ENCODE measurements around the gene CAPZB. TPM values are rescaled to one million over a fixed set of nuclear protein-coding genes. Genes with fewer than 3 reads are reported as not detected.

The CAPZB gene
- total and polyA plus RNA-seq, 2 experiments from 2014 or later = 229 to 494 TPM

DNA sequence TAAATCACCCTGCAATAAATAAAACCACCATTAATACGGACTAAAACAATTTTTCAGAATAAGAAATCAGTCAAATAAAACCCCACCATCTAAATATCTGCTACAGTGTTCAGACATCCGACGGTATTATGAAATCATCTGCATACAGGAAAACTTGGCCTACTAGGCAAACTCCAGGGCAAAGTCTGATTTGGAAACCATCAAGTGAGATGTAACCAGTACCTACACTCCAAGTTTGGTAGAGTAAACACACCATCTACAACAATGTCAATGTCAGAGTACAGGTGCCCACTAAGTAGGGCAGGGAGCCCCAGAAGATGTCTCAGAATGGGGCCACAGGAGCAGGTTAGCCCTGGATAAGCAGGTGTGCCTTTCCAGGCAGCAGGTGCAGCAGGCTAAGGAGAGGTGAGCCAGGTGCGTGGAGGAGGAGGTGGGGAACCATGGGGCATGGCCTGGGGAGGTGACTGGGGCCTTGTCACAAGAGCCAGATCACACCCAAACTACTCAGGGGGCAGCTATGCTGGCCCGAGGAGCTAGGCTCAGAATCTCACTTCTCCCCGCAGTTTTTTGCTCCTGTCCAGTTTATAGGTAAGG, 59.6 kb downstream of the CAPZB start:
- H3K9me2 ChIP-seq (ENCODE audit: insufficient read depth) = no peaks in the 10 kb centered on the region
- peaks cover 100% of the 10 kb centered on the region for H3K79me2 ChIP-seq (ENCODE audit: insufficient read depth)
- TF ChIP-seq EZH2phosphoT487 (IDR thresholded peaks at IDR 0.05; ENCODE audit: insufficient read depth, low read depth) (no peak), EZH2 (IDR thresholded peaks at IDR 0.05; ENCODE audit: insufficient read depth, poor library complexity, severe bottlenecking) (no peak)
- H3K4me2 ChIP-seq (ENCODE audit: unreplicated experiment) = peak overlapping the region; percentile 43
- in situ Hi-C loops (cut with MboI) = no loop called here
- peak overlapping the region; percentile 92 for H3K27ac ChIP-seq
- no peaks in the 10 kb centered on the region for H4K20me1 ChIP-seq (ENCODE audit: insufficient read depth)
- no peaks in the 10 kb centered on the region for H3K27me3 ChIP-seq (replicated peaks; ENCODE audit: insufficient read depth)
- H3K9ac ChIP-seq = peak overlapping the region; percentile 75; the same call in 1 of the 2 replicates
- DNase-seq = no peak
- H3F3A ChIP-seq (ENCODE audit: insufficient read depth) = peaks cover 79% of the 10 kb centered on the region
- no peaks in the 10 kb centered on the region for H3K9me3 ChIP-seq (ENCODE audit: low read depth)
- peaks cover 79% of the 10 kb centered on the region for H3K4me1 ChIP-seq (ENCODE audit: insufficient read depth)
- H2AFZ ChIP-seq = no peak overlapping the region
- WGBS, 2 experiments (ENCODE audit: low coverage in 1 of 2, low lambda C conversion rate in 2 of 2, missing lambda C conversion rate in 2 of 2) = 70 to 77% methylated on average over 6 of the region's 6 CpGs
- no peak overlapping the region for H3K4me3 ChIP-seq
- no peaks in the 10 kb centered on the region for H3K36me3 ChIP-seq (ENCODE audit: low read depth)

GRCh38 chr1:19424651-19425570, 60.4 kb downstream of the CAPZB start:
- Histone ChIP-seq H3K4me2 (ENCODE audit: unreplicated experiment) (no peak overlapping the region), H3K4me3 (no peak overlapping the region), H3K27me3 (replicated peaks; ENCODE audit: insufficient read depth) (no peaks in the 10 kb centered on the region), H2AFZ (no peak overlapping the region), H3K9ac (peak overlapping the region; percentile 75; the same call in 1 of the 2 replicates), H3K4me1 (ENCODE audit: insufficient read depth) (peaks cover 71% of the 10 kb centered on the region), H3K27ac (peak overlapping the region; percentile 92), H3K9me3 (ENCODE audit: low read depth) (no peaks in the 10 kb centered on the region), H3K36me3 (ENCODE audit: low read depth) (no peaks in the 10 kb centered on the region), H4K20me1 (ENCODE audit: insufficient read depth) (no peaks in the 10 kb centered on the region), H3K9me2 (ENCODE audit: insufficient read depth) (no peaks in the 10 kb centered on the region), H3F3A (ENCODE audit: insufficient read depth) (peaks cover 71% of the 10 kb centered on the region), H3K79me2 (ENCODE audit: insufficient read depth) (peaks cover 100% of the 10 kb centered on the region)
- DNase-seq = no peak
- in situ Hi-C loops (cut with MboI) = no loop called here
- 35 to 49% methylated on average over 7 of the region's 7 CpGs for WGBS, 2 experiments (ENCODE audit: low coverage in 1 of 2, low lambda C conversion rate in 2 of 2, missing lambda C conversion rate in 2 of 2)
- TF ChIP-seq EZH2phosphoT487 (IDR thresholded peaks at IDR 0.05; ENCODE audit: insufficient read depth, low read depth) (no peak), EZH2 (IDR thresholded peaks at IDR 0.05; ENCODE audit: insufficient read depth, poor library complexity, severe bottlenecking) (no peak)

DNA sequence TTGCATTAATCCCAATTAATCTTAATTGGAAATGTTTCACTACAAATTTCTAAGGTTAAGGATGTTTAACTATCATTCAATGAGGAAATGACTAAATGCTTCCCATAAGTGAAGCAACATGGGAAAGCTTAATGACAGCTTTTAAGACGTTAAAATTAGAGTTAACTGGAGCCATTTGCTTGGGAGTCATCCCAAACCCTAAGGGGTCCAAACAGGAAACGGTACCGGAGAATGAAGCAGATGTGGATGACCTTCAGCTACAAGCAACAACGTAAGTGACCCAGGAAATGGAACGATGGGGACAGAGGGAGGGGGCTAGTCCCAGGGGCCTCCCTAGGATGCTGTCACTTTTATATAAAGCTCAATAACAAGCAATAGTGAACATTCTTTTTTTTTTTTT, 62.2 kb downstream of the CAPZB start:
- Histone ChIP-seq H3K9me3 (ENCODE audit: low read depth) (no peaks in the 10 kb centered on the region), H3K27me3 (replicated peaks; ENCODE audit: insufficient read depth) (no peaks in the 10 kb centered on the region), H3K4me1 (ENCODE audit: insufficient read depth) (peaks cover 67% of the 10 kb centered on the region), H3K27ac (peak overlapping the region; percentile 92), H3K4me3 (no peak overlapping the region), H3K79me2 (ENCODE audit: insufficient read depth) (peaks cover 100% of the 10 kb centered on the region), H3K36me3 (ENCODE audit: low read depth) (peaks cover 5% of the 10 kb centered on the region; the same call in 1 of the 2 replicates), H3K9ac (peak overlapping the region; percentile 8), H3F3A (ENCODE audit: insufficient read depth) (peaks cover 67% of the 10 kb centered on the region), H2AFZ (no peak overlapping the region), H3K9me2 (ENCODE audit: insufficient read depth) (no peaks in the 10 kb centered on the region), H3K4me2 (ENCODE audit: unreplicated experiment) (peak overlapping the region; percentile 11), H4K20me1 (ENCODE audit: insufficient read depth) (no peaks in the 10 kb centered on the region)
- no peak for TF ChIP-seq EZH2 (IDR thresholded peaks at IDR 0.05; ENCODE audit: insufficient read depth, poor library complexity, severe bottlenecking)
- TF ChIP-seq EZH2phosphoT487 (IDR thresholded peaks at IDR 0.05; ENCODE audit: insufficient read depth, low read depth) = no peak
- WGBS, 2 experiments (ENCODE audit: low coverage in 1 of 2, low lambda C conversion rate in 2 of 2, missing lambda C conversion rate in 2 of 2) = 1 to 3% methylated on average over 5 of the region's 5 CpGs
- in situ Hi-C loops (cut with MboI) = no loop called here
- DNase-seq = peak; percentile 65

DNA sequence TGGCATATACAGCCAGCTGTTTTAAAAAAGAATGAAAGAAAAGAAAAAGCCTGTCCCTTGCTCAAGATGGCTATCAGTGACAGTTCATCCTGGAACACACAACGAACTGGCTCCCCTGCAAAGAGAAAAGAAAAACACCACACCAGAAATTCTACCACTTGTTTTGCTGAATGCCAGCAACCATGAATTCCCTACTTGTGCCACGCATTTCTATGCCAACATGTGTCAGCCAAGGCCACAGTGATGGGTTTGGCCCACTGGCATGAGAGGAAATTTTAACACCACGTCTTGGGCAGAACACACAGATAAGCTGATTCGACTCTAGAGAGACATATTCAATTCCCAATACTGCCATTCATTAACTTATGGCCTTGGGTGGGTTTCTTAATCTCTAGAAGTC, 64.0 kb downstream of the CAPZB start:
- DNase-seq = no peak
- H2AFZ ChIP-seq = no peak overlapping the region
- no peaks in the 10 kb centered on the region for H3K9me3 ChIP-seq (ENCODE audit: low read depth)
- H3K9me2 ChIP-seq (ENCODE audit: insufficient read depth) = no peaks in the 10 kb centered on the region
- H3K9ac ChIP-seq = no peak overlapping the region
- peaks cover 64% of the 10 kb centered on the region for H3K4me1 ChIP-seq (ENCODE audit: insufficient read depth)
- peaks cover 7% of the 10 kb centered on the region; the same call in 1 of the 2 replicates for H3K36me3 ChIP-seq (ENCODE audit: low read depth)
- TF ChIP-seq EZH2 (IDR thresholded peaks at IDR 0.05; ENCODE audit: insufficient read depth, poor library complexity, severe bottlenecking) (no peak), EZH2phosphoT487 (IDR thresholded peaks at IDR 0.05; ENCODE audit: insufficient read depth, low read depth) (no peak)
- peak overlapping the region; percentile 92 for H3K27ac ChIP-seq
- peaks cover 100% of the 10 kb centered on the region for H3K79me2 ChIP-seq (ENCODE audit: insufficient read depth)
- no peaks in the 10 kb centered on the region for H3K27me3 ChIP-seq (replicated peaks; ENCODE audit: insufficient read depth)
- 35 to 43% methylated on average over 4 of the region's 4 CpGs for WGBS, 2 experiments (ENCODE audit: low coverage in 1 of 2, low lambda C conversion rate in 2 of 2, missing lambda C conversion rate in 2 of 2)
- H3F3A ChIP-seq (ENCODE audit: insufficient read depth) = peaks cover 67% of the 10 kb centered on the region
- H3K4me2 ChIP-seq (ENCODE audit: unreplicated experiment) = no peak overlapping the region
- H4K20me1 ChIP-seq (ENCODE audit: insufficient read depth) = no peaks in the 10 kb centered on the region
- H3K4me3 ChIP-seq = no peak overlapping the region
- in situ Hi-C loops (cut with MboI) = no loop called here
